ENCODE data around the gene TMEM273.

The TMEM273 gene

GRCh38 chr10:49114718-49115014, 73.5 kb downstream of the TMEM273 start:
- no peak overlapping the region for H3K4me3 ChIP-seq (ENCODE audit: low read depth, low read length)
- TF ChIP-seq CTCF (IDR thresholded peaks at IDR 0.05; ENCODE audit: insufficient read depth, low read depth, low read length, missing control alignments) = no peak
- no peak for DNase-seq (ENCODE audit: low read depth)

- H3K4me3 ChIP-seq (ENCODE audit: low read depth, low read length) = no peak overlapping the region
- no peak for DNase-seq (ENCODE audit: low read depth)
These were observed 74.5 kb downstream of the TMEM273 start for GRCh38 chr10:49113741-49114141.

GRCh38 chr10:49112851-49113250, 75.3 kb downstream of the TMEM273 start:
- no peak for DNase-seq (ENCODE audit: low read depth)
- H3K4me3 ChIP-seq (ENCODE audit: low read depth, low read length) = no peak overlapping the region
- TF ChIP-seq CTCF (IDR thresholded peaks at IDR 0.05; ENCODE audit: insufficient read depth, low read depth, low read length, missing control alignments) = no peak

More at GRCh38 chr10:49113741-49114141, 74.5 kb downstream of the TMEM273 start:
- TF ChIP-seq CTCF (IDR thresholded peaks at IDR 0.05; ENCODE audit: insufficient read depth, low read depth, low read length, missing control alignments) = no peak

GRCh38 chr10:49112098-49112497, 76.1 kb downstream of the TMEM273 start:
- no peak overlapping the region for H3K4me3 ChIP-seq (ENCODE audit: low read depth, low read length)
- no peak for TF ChIP-seq CTCF (IDR thresholded peaks at IDR 0.05; ENCODE audit: insufficient read depth, low read depth, low read length, missing control alignments)
- DNase-seq (ENCODE audit: low read depth) = no peak

GRCh38 chr10:49111320-49111698, 76.9 kb downstream of the TMEM273 start:
- no peak for TF ChIP-seq CTCF (IDR thresholded peaks at IDR 0.05; ENCODE audit: insufficient read depth, low read depth, low read length, missing control alignments)
- no peak for DNase-seq (ENCODE audit: low read depth)
- H3K4me3 ChIP-seq (ENCODE audit: low read depth, low read length) = no peak overlapping the region

- no peak overlapping the region for H3K4me3 ChIP-seq (ENCODE audit: low read depth, low read length)
- no peak for DNase-seq (ENCODE audit: low read depth)
- TF ChIP-seq CTCF (IDR thresholded peaks at IDR 0.05; ENCODE audit: insufficient read depth, low read depth, low read length, missing control alignments) = no peak
These were observed 77.4 kb downstream of the TMEM273 start for GRCh38 chr10:49110684-49111319.

GRCh38 chr10:49109669-49110340, 78.4 kb downstream of the TMEM273 start:
- DNase-seq (ENCODE audit: low read depth) = no peak
- TF ChIP-seq CTCF (IDR thresholded peaks at IDR 0.05; ENCODE audit: insufficient read depth, low read depth, low read length, missing control alignments) = no peak
- H3K4me3 ChIP-seq (ENCODE audit: low read depth, low read length) = no peak overlapping the region

Measured in GM12865 (cell line).